Measurements from ENCODE around the gene PRRC1.

The PRRC1 gene

GRCh38 chr5:127574852-127575679 is 57.6 kb downstream of the PRRC1 start:
- in situ Hi-C loops (cut with MboI; ENCODE audit: low sequenced_read_pairs) = loop anchor here (25.0 kb wide), 1 partner anchor 637 kb away; no protein-coding TSS in a partner anchor

GRCh38 chr5:127577458-127577857 is 60.0 kb downstream of the PRRC1 start:
- in situ Hi-C loops (cut with MboI; ENCODE audit: low sequenced_read_pairs) = no loop called here

GRCh38 chr5:127580731-127581130 is 63.3 kb downstream of the PRRC1 start:
- in situ Hi-C loops (cut with MboI; ENCODE audit: low sequenced_read_pairs) = no loop called here

- in situ Hi-C loops (cut with MboI; ENCODE audit: low sequenced_read_pairs) = no loop called here
Observed at GRCh38 chr5:127581450-127581849, 64.0 kb downstream of the PRRC1 start.

GRCh38 chr5:127582773-127583370 is 65.4 kb downstream of the PRRC1 start:
- in situ Hi-C loops (cut with MboI; ENCODE audit: low sequenced_read_pairs) = no loop called here

GRCh38 chr5:127583866-127584265 is 66.4 kb downstream of the PRRC1 start:
- in situ Hi-C loops (cut with MboI; ENCODE audit: low sequenced_read_pairs) = no loop called here

GRCh38 chr5:127585661-127586060 is 68.2 kb downstream of the PRRC1 start:
- in situ Hi-C loops (cut with MboI; ENCODE audit: low sequenced_read_pairs) = no loop called here

- in situ Hi-C loops (cut with MboI; ENCODE audit: low sequenced_read_pairs) = no loop called here
Observed at GRCh38 chr5:127586066-127586770, 68.8 kb downstream of the PRRC1 start.

GRCh38 chr5:127586811-127587210 is 69.4 kb downstream of the PRRC1 start:
- in situ Hi-C loops (cut with MboI; ENCODE audit: low sequenced_read_pairs) = no loop called here

- in situ Hi-C loops (cut with MboI; ENCODE audit: low sequenced_read_pairs) = no loop called here
Observed at GRCh38 chr5:127587246-127587917, 69.9 kb downstream of the PRRC1 start.

- in situ Hi-C loops (cut with MboI; ENCODE audit: low sequenced_read_pairs) = no loop called here
Observed at GRCh38 chr5:127588368-127588767, 70.9 kb downstream of the PRRC1 start.

GRCh38 chr5:127589309-127590030 is 72.0 kb downstream of the PRRC1 start:
- in situ Hi-C loops (cut with MboI; ENCODE audit: low sequenced_read_pairs) = no loop called here

- in situ Hi-C loops (cut with MboI; ENCODE audit: low sequenced_read_pairs) = no loop called here
Observed at GRCh38 chr5:127590156-127590722, 72.8 kb downstream of the PRRC1 start.

- in situ Hi-C loops (cut with MboI; ENCODE audit: low sequenced_read_pairs) = no loop called here
Observed at GRCh38 chr5:127595484-127596368, 78.3 kb downstream of the PRRC1 start.

- in situ Hi-C loops (cut with MboI; ENCODE audit: low sequenced_read_pairs) = no loop called here
Observed at GRCh38 chr5:127596501-127596900, 79.1 kb downstream of the PRRC1 start.

GRCh38 chr5:127599320-127599719 is 81.9 kb downstream of the PRRC1 start:
- in situ Hi-C loops (cut with MboI; ENCODE audit: low sequenced_read_pairs) = no loop called here

- in situ Hi-C loops (cut with MboI; ENCODE audit: low sequenced_read_pairs) = no loop called here
Observed at GRCh38 chr5:127599847-127600246, 82.4 kb downstream of the PRRC1 start.

- in situ Hi-C loops (cut with MboI; ENCODE audit: low sequenced_read_pairs) = no loop called here
Observed at GRCh38 chr5:127601111-127601510, 83.7 kb downstream of the PRRC1 start.

- in situ Hi-C loops (cut with MboI; ENCODE audit: low sequenced_read_pairs) = no loop called here
Observed at GRCh38 chr5:127601601-127602000, 84.2 kb downstream of the PRRC1 start.
